ENCODE results near the gene MLF2.

The MLF2 gene

GRCh38 chr12:6753772-6754356, 923 bp upstream of the MLF2 start:
- no peak for DNase-seq (ENCODE audit: low spot score)
- peak; percentile 99 for TF ChIP-seq CTCF (IDR thresholded peaks at IDR 0.05)

GRCh38 chr12:6752167-6752920, 597 bp downstream of the MLF2 start:
- Histone ChIP-seq H3K4me3 (peak overlapping the region; percentile 92), H3K27ac (peak overlapping the region; percentile 95 to 97)
- no peak for DNase-seq (ENCODE audit: low spot score)
- TF ChIP-seq CTCF (IDR thresholded peaks at IDR 0.05), result no peak

More at GRCh38 chr12:6753772-6754356, 923 bp upstream of the MLF2 start:
- H3K27ac ChIP-seq, result peak overlapping the region; percentile 95 to 97
- H3K4me3 ChIP-seq, result no peak overlapping the region

GRCh38 chr12:6751767-6752166, 1.2 kb downstream of the MLF2 start:
- DNase-seq (ENCODE audit: low spot score), result no peak
- H3K4me3 ChIP-seq, result peak overlapping the region; percentile 92

GRCh38 chr12:6750506-6750905, 2.4 kb downstream of the MLF2 start:
- no peak for TF ChIP-seq CTCF (IDR thresholded peaks at IDR 0.05)
- no peak for DNase-seq (ENCODE audit: low spot score)
- H3K27ac ChIP-seq, result no peak overlapping the region
- H3K4me3 ChIP-seq, result no peak overlapping the region

More at GRCh38 chr12:6751767-6752166, 1.2 kb downstream of the MLF2 start:
- H3K27ac ChIP-seq, result peak overlapping the region in 1 of 2 donors; percentile 95
- no peak for TF ChIP-seq CTCF (IDR thresholded peaks at IDR 0.05)

GRCh38 chr12:6748761-6749160, 4.2 kb downstream of the MLF2 start:
- Histone ChIP-seq H3K27ac (no peak overlapping the region), H3K4me3 (no peak overlapping the region)
- TF ChIP-seq CTCF (IDR thresholded peaks at IDR 0.05), result no peak
- DNase-seq (ENCODE audit: low spot score), result no peak

GRCh38 chr12:6747216-6747615, 5.7 kb downstream of the MLF2 start:
- no peak for DNase-seq (ENCODE audit: low spot score)
- TF ChIP-seq CTCF (IDR thresholded peaks at IDR 0.05), result no peak
- Histone ChIP-seq H3K4me3 (no peak overlapping the region), H3K27ac (no peak overlapping the region)
